ENCODE results near the gene PDIA2. TPM values are rescaled to one million over a fixed set of nuclear protein-coding genes. Genes with fewer than 3 reads are reported as not detected.

The PDIA2 gene, protein sequence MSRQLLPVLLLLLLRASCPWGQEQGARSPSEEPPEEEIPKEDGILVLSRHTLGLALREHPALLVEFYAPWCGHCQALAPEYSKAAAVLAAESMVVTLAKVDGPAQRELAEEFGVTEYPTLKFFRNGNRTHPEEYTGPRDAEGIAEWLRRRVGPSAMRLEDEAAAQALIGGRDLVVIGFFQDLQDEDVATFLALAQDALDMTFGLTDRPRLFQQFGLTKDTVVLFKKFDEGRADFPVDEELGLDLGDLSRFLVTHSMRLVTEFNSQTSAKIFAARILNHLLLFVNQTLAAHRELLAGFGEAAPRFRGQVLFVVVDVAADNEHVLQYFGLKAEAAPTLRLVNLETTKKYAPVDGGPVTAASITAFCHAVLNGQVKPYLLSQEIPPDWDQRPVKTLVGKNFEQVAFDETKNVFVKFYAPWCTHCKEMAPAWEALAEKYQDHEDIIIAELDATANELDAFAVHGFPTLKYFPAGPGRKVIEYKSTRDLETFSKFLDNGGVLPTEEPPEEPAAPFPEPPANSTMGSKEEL
- total RNA-seq (2021) (0.46 TPM in 1 of 2 replicates, not detected in the other), Bru-seq, nascent RNA (not detected), BruChase-seq, experiment 1, labeled RNA remaining after a 2-hour chase (not detected), BruChase-seq, experiment 2, labeled RNA remaining after a 6-hour chase (percentile 24 among the genes with signal in this experiment)
- long read RNA-seq: 0 reads

DNA sequence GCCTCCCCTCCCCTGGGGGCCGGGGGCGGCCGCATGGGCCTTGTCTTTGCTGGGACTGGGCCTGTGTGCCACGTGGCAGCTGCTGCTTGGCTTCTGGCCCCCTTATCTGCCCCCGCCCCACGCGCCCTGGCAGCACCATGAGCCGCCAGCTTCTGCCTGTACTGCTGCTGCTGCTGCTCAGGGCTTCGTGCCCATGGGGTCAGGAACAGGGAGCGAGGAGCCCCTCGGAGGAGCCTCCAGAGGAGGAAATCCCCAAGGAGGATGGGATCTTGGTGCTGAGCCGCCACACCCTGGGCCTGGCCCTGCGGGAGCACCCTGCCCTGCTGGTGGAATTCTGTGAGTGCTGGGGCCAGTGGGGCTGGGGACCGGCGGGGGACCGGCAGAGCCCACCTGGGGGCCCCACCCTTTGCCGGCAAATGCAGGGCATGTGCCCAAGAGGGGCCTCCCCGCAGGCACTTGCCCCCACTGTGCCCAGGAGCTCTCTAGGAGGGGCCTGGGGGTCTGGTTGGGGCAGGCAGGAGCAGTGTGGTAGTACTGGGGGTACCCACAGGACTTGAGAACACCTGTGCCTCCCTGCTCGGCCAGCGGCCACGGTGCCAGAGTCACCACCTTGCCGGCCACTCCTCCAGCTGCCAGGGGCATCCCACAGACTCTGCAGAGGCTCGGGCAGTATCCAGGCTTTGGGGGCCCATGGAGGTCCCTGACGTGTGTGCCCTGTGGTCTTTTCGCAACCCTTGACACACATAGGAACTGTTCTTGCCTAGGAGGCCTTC lies at the start of gene PDIA2:
Gene PDIA2, plus strand, starts transcription at position 132 of the 773 bp plus-strand sequence. Its CDS starts 6 bp downstream, at position 138.
- intact Hi-C loops (cut with micrococcal nuclease; ENCODE audit: unreplicated experiment): no loop called here
- Histone ChIP-seq H3K36me3 (ENCODE audit: insufficient read depth, low read length, poor library complexity, severe bottlenecking) (peaks cover 5% of the 10 kb centered on the region), H3K4me3 (ENCODE audit: low read depth, low read length, poor library complexity, severe bottlenecking) (no peak within 1 kb of the TSS), H3K9me3 (ENCODE audit: low read depth, low read length, poor library complexity, severe bottlenecking) (no peaks in the 10 kb centered on the region), H3K27me3 (replicated peaks; ENCODE audit: insufficient read depth, low read depth, low read length, poor library complexity) (peaks cover 15% of the 10 kb centered on the region), H3K4me1 (ENCODE audit: insufficient read depth, low read length, poor library complexity, severe bottlenecking) (no peaks in the 10 kb centered on the region), H3K27ac (ENCODE audit: low read depth, low read length, poor library complexity, severe bottlenecking) (no peak within 1 kb of the TSS)
- TF ChIP-seq EZH2 (IDR thresholded peaks at IDR 0.05; ENCODE audit: borderline replicate concordance, low read depth, low read length, poor library complexity, severe bottlenecking): no peak
- TF ChIP-seq CTCF (conservative IDR thresholded peaks at IDR 0.05; ENCODE audit: low read depth, low read length): no peak
- CTCF ChIA-PET: no interaction called here
- POLR2A ChIA-PET (ENCODE audit: low non-redundant PET): no interaction called here
- no peak for DNase-seq (ENCODE audit: low spot score)
- no TSS peak for BruUV-seq (replicated peaks)

DNA sequence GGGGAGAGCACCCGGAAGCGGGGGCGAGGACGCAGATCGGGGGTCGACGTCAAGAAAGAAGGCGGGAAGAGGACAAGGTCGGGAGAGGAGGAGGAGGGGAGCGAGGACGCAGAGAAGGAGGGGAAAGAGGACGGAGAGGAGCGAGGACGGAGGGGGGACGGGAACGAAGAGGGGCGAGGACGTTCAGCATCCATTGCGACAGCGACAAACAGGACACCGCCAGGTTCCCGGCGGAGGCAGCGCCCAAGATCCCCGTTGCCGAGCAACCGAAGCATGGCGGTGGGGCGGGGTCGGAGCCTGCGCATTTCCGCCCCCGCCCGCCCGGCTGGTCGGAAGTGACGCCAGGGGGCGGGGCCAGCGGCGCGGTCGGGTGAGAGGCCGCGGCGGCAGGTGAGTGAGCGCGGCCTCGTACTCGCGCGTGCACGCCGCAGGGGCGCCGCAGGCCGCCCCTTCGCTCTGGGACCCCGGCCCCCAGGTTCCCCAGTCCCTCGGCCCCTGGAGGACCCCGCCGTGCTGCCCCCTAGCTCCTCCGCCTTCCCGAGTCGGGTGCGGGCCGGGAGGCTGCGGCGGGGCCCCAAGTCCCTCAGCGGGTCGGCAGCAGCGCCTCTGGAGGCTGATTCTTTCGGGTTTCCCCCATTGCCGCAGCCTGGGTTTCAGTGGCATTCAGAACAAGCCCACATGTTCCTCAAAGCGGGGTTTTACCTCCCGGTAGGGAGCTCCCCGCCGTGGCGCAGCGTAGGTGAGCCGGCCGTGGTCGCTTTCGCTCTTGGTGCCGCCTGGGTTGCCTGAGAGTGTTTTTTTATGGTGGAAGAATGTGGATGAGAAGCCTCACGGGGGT lies 48.3 kb upstream of the PDIA2 start, which contains the start of gene FAM234A:
Gene FAM234A, plus strand, starts transcription at position 354 of the 838 bp plus-strand sequence. CDS start 19,593 bp downstream, outside the sequence.
- H3K4me3 ChIP-seq (ENCODE audit: low read depth, low read length, poor library complexity, severe bottlenecking): peak within 1 kb of the TSS; percentile 77
- no peaks in the 10 kb centered on the region for H3K27me3 ChIP-seq (replicated peaks; ENCODE audit: insufficient read depth, low read depth, low read length, poor library complexity)
- POLR2A ChIA-PET (ENCODE audit: low non-redundant PET): no interaction called here
- TF ChIP-seq CTCF (conservative IDR thresholded peaks at IDR 0.05; ENCODE audit: low read depth, low read length) (peak; percentile 45), EZH2 (IDR thresholded peaks at IDR 0.05; ENCODE audit: borderline replicate concordance, low read depth, low read length, poor library complexity, severe bottlenecking) (no peak)
- H3K27ac ChIP-seq (ENCODE audit: low read depth, low read length, poor library complexity, severe bottlenecking): peak within 1 kb of the TSS; percentile 99
- peak; percentile 97 for DNase-seq (ENCODE audit: low spot score)
- H3K36me3 ChIP-seq (ENCODE audit: insufficient read depth, low read length, poor library complexity, severe bottlenecking): no peaks in the 10 kb centered on the region
- no peaks in the 10 kb centered on the region for H3K9me3 ChIP-seq (ENCODE audit: low read depth, low read length, poor library complexity, severe bottlenecking)
- CTCF ChIA-PET: interaction anchor here (0.7 kb wide), 2 partner anchors 117 to 139 kb away, joined by 4 to 8 read pairs; no protein-coding TSS in a partner anchor
- intact Hi-C loops (cut with micrococcal nuclease; ENCODE audit: unreplicated experiment): loop anchor here (2.0 kb wide), 1 partner anchor 118 kb away; the partner anchor contains the start of gene AXIN1
- H3K4me1 ChIP-seq (ENCODE audit: insufficient read depth, low read length, poor library complexity, severe bottlenecking): no peaks in the 10 kb centered on the region
- no TSS peak for BruUV-seq (replicated peaks)

Measured in A673 (cell line).